ENCODE data around the gene E4F1.

The E4F1 gene

DNA sequence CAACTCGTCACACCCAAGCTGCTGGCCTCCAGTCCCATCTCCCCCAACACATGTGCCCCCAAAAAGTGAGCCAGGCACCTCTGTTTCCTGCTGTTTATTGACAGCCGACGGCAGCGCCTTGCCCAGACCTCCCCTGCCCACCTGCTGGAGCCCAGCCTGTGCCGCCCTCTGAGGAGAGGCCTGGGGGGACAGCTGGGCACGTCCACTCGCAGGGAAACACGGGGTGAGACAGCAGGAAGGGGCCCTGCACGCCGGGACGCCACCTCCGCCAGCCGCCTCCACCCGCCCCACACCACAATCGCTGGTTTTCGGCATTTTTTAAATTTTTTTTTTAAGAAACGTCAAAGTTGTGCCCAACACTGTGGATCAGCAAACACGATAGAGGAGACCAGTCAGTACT lies 46.3 kb upstream of the E4F1 start:
- no peak for TF ChIP-seq ZFP30 (CRISPR knock-in tag; IDR thresholded peaks at IDR 0.05)
- TF ChIP-seq, protein P1, sequence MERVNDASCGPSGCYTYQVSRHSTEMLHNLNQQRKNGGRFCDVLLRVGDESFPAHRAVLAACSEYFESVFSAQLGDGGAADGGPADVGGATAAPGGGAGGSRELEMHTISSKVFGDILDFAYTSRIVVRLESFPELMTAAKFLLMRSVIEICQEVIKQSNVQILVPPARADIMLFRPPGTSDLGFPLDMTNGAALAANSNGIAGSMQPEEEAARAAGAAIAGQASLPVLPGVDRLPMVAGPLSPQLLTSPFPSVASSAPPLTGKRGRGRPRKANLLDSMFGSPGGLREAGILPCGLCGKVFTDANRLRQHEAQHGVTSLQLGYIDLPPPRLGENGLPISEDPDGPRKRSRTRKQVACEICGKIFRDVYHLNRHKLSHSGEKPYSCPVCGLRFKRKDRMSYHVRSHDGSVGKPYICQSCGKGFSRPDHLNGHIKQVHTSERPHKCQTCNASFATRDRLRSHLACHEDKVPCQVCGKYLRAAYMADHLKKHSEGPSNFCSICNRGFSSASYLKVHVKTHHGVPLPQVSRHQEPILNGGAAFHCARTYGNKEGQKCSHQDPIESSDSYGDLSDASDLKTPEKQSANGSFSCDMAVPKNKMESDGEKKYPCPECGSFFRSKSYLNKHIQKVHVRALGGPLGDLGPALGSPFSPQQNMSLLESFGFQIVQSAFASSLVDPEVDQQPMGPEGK (CRISPR knock-in tag; IDR thresholded peaks at IDR 0.05; ENCODE audit: borderline replicate concordance): no peak
- TF ChIP-seq ZC3H10 (CRISPR knock-in tag; IDR thresholded peaks at IDR 0.05): no peak
- TF ChIP-seq TCF4 (CRISPR knock-in tag; IDR thresholded peaks at IDR 0.05; ENCODE audit: borderline replicate concordance): no peak
- no peak for TF ChIP-seq PPARA (CRISPR knock-in tag; IDR thresholded peaks at IDR 0.05; ENCODE audit: borderline replicate concordance)
- no peak for TF ChIP-seq GLIS3 (CRISPR knock-in tag; IDR thresholded peaks at IDR 0.05)
- no peak for TF ChIP-seq OSR1 (CRISPR knock-in tag; IDR thresholded peaks at IDR 0.05)
- TF ChIP-seq BACH2 (CRISPR knock-in tag; IDR thresholded peaks at IDR 0.05; ENCODE audit: borderline replicate concordance): no peak
- TF ChIP-seq ESRRG (CRISPR knock-in tag; IDR thresholded peaks at IDR 0.05): no peak
- no peak for TF ChIP-seq CSRNP3 (CRISPR knock-in tag; IDR thresholded peaks at IDR 0.05)
- TF ChIP-seq, protein P2, sequence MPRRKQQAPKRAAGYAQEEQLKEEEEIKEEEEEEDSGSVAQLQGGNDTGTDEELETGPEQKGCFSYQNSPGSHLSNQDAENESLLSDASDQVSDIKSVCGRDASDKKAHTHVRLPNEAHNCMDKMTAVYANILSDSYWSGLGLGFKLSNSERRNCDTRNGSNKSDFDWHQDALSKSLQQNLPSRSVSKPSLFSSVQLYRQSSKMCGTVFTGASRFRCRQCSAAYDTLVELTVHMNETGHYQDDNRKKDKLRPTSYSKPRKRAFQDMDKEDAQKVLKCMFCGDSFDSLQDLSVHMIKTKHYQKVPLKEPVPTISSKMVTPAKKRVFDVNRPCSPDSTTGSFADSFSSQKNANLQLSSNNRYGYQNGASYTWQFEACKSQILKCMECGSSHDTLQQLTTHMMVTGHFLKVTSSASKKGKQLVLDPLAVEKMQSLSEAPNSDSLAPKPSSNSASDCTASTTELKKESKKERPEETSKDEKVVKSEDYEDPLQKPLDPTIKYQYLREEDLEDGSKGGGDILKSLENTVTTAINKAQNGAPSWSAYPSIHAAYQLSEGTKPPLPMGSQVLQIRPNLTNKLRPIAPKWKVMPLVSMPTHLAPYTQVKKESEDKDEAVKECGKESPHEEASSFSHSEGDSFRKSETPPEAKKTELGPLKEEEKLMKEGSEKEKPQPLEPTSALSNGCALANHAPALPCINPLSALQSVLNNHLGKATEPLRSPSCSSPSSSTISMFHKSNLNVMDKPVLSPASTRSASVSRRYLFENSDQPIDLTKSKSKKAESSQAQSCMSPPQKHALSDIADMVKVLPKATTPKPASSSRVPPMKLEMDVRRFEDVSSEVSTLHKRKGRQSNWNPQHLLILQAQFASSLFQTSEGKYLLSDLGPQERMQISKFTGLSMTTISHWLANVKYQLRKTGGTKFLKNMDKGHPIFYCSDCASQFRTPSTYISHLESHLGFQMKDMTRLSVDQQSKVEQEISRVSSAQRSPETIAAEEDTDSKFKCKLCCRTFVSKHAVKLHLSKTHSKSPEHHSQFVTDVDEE (CRISPR knock-in tag; IDR thresholded peaks at IDR 0.05): no peak
- no peak for ATAC-seq

GRCh38 chr16:2177561-2177960 lies 45.8 kb upstream of the E4F1 start:
- no peak for ATAC-seq

More at GRCh38 chr16:2177561-2177960, 45.8 kb upstream of the E4F1 start:
- no peak for TF ChIP-seq ESRRG (CRISPR knock-in tag; IDR thresholded peaks at IDR 0.05)
- TF ChIP-seq TOX (CRISPR knock-in tag; IDR thresholded peaks at IDR 0.05; ENCODE audit: borderline replicate concordance): no peak
- TF ChIP-seq ZFP3 (CRISPR knock-in tag; IDR thresholded peaks at IDR 0.05): no peak
- no peak for TF ChIP-seq ISL1 (CRISPR knock-in tag; IDR thresholded peaks at IDR 0.05)
- TF ChIP-seq, protein P1 (CRISPR knock-in tag; IDR thresholded peaks at IDR 0.05; ENCODE audit: borderline replicate concordance): no peak
- no peak for TF ChIP-seq CREB5 (CRISPR knock-in tag; IDR thresholded peaks at IDR 0.05; ENCODE audit: low read depth)
- TF ChIP-seq PPARA (CRISPR knock-in tag; IDR thresholded peaks at IDR 0.05; ENCODE audit: borderline replicate concordance): no peak
- no peak for TF ChIP-seq SNAI2 (CRISPR knock-in tag; IDR thresholded peaks at IDR 0.05)
- no peak for TF ChIP-seq BACH2 (CRISPR knock-in tag; IDR thresholded peaks at IDR 0.05; ENCODE audit: borderline replicate concordance)
- TF ChIP-seq ZNF8 (CRISPR knock-in tag; IDR thresholded peaks at IDR 0.05): no peak
- no peak for TF ChIP-seq ZC3H10 (CRISPR knock-in tag; IDR thresholded peaks at IDR 0.05)
- TF ChIP-seq POU6F1 (CRISPR knock-in tag; IDR thresholded peaks at IDR 0.05; ENCODE audit: borderline replicate concordance, low read depth): no peak
- no peak for TF ChIP-seq ZFP30 (CRISPR knock-in tag; IDR thresholded peaks at IDR 0.05)
- TF ChIP-seq CSRNP3 (CRISPR knock-in tag; IDR thresholded peaks at IDR 0.05): no peak
- TF ChIP-seq ZNF70 (CRISPR knock-in tag; IDR thresholded peaks at IDR 0.05): no peak
- TF ChIP-seq ARNTL (CRISPR knock-in tag; IDR thresholded peaks at IDR 0.05; ENCODE audit: borderline replicate concordance, low read depth): no peak
- TF ChIP-seq, protein P2 (CRISPR knock-in tag; IDR thresholded peaks at IDR 0.05): no peak
